Stimulated activated CD4-positive, alpha-beta T cell treated with anti-CD3 and anti-CD28 coated beads, Interleukin-12 subunit alpha, Interleukin-12 subunit beta, amount 100 ng/mL, for 48 hours (primary cell): Measurements from ENCODE around the gene MAGI3.
"Not testable (repeated sequence)": the region's sequence is repeated elsewhere in the genome, so short reads cannot be mapped to it uniquely, and the experiment has no call there.

Source experiments
- DNase-seq, 3 donors: peaks; one replicate each; pipeline ENCODE4 v3.0.0-alpha.2; 2020; ENCODE audit warnings: low read depth in 2 of 3, low spot score in 1 of 3

MAGI3 gene

DNA sequence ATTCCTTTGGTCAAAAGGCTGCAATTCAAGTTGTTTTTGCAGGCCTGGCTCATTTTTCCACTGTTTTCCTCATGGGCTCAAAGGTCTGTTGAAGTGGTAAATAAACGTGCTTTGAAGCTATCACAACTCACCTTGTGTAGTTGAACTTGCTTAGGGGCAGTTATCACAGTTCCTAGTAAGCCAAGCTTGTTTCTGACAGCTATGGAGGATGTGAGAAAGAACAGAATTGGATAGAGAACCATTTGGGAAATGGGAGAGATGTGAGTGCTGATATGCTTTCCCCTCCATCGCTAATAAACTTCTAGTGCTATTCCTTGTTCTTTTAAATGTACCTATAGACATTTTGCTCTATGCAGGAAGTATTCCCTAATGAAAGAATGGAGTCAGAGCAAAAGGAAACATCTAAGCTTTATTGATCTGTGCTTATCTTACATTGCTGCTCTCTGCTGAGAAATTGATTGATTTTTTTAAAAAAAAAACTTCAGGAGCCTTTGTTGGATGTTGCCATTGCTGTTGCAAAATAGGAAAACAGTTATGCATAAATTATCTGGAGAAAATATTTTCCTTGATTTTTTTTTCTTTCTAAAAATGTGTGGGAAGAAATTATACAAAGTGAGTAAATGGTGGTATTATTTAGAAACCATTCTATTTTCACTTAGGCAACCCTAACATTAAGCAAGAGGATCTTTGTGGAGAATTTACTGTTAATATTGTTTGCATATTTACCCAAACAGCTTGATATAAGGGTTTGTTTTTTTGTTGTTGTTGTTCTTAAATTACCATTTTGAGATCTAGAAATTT, 118.2 kb downstream of the MAGI3 start:
- DNase-seq, result no peak

DNA sequence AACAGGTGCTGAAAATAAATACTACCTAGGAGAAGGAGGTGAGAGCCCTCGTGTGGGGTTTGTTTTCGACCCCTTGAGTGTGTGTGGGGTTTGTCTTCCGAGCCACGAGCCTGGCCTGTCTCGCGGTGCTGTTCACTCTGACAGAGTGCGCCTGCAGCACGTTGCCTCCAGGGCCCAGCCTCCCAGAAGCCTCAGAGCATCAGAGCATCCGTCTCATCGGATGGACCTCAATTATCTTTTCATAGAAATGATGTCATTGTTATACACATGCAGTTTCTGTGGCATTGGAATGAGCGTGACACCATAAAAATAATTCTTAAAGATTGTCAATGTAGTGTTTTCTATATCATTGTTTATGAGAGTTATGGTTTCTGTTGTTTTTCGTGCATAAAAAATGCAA, 119.5 kb downstream of the MAGI3 start:
- not testable (repeated sequence) for DNase-seq

DNA sequence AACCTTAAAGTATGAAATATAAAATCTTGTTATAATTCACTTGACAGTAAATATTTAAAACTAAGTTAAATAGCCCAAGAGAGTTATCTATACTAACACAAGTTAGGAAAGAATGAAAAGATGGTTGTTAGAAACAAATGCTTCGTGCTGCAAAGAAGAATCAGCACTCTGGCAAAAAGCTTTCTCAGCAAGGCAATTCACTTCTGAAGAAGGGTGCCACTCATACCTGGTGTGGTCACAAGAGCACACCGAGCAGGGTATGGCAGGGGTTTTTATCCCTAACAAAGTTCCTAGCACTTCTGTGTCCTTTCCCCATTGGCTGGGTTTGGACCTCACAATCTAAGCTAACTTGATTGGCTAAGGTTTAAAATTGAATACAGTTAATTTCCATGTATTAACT, 121.0 kb downstream of the MAGI3 start:
- no peak for DNase-seq

DNA sequence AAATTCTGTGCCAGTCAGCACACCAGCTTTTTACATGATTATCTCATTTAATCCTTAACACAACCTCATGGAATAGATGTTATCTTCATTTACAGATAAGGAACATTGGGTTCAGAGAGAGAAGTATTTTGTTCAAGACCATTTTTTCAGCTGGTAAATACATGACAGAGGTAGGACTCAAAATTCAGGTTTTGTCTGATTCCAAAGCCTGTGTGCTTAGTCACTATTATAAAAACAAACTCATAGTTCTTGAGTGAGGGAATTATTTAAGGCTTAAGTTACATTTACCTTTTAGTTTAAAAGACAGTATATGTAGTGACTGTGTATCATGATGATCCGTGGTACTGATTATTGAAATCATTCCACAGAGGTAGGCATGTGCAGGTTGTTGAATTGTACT, 125.2 kb downstream of the MAGI3 start:
- DNase-seq, result no peak

DNA sequence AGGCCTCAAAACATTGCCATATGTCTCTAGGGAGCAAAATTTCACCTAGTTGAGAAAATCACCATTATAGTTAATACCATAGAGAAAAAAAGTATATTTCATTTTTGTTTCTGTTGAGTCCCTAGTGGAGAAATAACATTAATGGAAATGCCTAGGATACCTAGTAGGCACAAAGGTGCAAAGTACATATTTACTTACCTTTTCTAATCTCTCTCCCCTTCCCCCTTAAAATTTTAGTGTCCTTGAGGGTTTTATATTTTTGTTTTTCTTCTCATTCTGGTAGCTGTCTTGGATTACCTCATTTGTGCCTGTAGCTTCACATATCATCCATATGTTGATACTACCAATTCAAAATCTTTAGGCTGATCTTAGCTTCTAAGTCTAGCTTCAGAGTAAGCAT, 127.0 kb downstream of the MAGI3 start:
- no peak for DNase-seq

DNA sequence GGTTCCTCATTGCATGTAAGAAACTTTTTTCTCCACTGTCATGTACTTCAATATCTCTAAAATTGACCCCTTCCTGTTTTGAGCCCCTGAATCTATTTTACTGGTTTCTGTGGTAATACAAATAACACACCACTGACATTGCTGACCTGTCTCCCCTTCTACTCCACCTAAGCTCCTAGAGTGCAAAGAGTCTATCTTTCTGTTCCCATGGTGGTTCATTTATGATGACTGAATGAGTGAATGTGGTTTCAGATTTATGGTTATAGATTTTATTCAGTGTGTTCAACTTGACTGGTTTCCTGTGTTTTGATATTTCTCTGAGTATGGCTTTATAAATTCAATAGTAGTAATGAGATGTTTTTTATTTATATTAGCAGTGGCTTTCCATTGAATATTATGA, 127.7 kb downstream of the MAGI3 start:
- no peak for DNase-seq

DNA sequence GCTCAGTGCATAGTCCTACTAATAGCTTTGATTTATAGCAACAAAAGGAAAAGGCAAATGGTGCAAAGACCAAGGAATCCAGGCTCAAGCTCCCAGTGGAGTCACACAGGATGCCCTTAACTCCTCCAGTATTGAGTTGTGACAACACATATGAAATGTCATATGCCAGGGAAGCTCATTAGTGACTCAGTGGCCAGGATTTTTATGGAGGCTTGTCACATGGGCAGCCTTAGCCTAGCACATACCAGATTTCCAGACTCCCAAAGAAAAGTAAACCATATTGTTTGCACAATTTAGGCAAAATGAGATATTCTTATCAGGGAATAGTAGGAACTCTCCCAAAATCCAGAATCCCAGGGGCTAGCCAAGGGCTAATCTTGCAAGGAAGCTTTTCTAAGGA, 129.2 kb downstream of the MAGI3 start:
- DNase-seq, result no peak

DNA sequence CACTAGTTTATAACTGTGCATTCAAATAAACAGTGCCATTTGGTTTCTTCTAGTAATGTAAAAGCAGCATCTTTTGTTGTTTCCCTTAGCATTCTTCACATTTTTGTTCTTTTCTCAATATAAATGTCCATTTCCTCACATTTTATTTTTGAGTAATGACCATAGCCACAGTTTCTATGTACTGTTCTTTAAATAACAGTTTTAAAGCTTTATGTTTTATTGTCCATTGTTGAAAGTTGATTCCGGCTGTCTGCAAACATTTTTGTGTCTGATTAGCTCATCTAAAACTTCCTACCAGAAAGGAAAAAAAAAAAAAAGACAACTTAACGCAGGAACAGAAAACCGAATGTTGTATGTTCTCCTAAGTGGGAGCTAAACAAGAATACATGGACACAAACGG, 139.7 kb downstream of the MAGI3 start:
- no peak for DNase-seq

DNA sequence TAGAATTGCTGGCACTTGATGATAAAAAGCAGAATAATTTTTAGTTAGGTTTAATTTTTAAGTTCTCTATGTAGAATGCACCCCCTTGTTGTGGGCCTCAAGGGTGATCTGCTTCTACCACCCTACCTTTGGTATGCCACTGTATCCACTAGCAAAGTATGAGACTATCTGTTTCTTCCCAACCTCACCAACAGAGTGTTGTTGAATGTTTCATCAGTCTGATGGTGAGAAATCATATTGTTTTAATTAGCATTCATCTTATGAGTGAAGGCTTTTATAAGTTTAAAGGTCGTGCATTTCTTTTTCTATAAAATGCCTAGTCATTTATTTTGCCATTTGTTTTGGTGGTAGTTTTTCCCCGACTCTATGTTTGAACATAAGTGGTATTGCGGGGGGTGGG, 141.0 kb downstream of the MAGI3 start:
- DNase-seq, result no peak

DNA sequence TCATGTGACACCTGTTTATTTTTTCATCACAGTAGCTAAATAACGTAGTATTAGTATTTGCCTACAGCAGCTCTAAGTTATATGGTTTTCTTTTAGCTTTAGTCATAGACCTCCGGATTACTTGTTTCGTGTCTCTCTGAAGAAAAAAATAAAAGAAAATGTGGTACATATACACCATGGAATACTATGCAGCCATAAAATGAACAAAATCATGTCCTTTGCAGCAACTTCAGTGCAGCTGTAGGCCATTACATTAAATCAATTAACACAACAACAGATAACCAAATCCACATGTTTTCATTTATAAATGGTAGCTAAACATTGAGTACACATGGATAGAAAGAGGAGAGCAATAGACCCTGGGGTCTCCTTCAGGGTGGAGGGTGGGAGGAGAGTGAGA, 142.7 kb downstream of the MAGI3 start:
- no peak for DNase-seq

DNA sequence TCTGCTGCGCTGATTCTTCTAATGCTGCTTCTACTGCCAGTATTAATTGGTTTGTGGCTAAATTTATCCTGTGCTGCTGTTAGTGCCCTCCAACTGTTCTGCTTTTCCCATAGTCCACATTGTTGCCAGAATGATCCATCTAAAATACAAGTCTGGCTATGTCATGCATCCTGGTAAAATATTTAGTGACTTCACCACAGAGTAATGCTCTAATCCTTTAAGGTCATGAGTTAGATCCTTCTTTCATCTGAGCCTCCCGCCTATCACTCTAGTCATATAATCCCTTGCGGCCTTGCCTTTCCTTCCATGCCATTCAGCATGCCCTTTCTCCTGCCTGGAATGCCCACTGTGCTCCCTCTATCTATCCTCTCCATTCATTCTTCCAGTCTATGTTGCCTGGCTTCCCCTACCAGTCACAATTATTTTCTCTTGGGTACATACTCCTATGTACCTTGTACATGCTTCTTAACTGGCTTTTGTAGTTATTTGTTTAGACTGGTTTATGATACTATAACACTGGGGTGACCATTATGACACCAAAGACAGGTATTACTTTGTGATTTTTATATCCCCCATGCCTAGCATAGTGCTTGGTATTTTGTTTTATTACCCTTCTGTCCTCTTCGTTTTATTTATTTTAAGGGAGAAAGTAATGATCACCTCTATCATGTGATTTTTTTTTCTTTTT, 144.0 kb downstream of the MAGI3 start:
- no peak for DNase-seq

DNA sequence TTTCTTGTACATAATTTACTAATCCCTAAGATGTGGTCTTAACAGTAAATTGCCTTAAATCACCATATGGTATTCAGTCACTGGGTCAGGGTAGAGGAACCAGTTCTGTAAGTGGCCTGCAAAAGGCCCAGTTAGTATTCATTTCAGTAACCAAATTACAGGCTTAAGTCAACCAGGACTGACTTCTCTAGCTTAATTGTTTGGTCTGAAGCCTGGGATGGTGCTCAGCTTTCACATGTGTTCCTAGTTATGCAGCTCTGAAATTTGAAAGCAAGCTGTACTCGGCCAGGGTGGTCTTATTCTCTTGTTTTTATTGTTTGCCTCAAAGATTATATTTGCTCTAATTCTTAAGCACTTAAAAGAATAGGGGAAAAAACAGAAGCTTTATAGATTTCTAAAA, 144.6 kb downstream of the MAGI3 start:
- no peak for DNase-seq

DNA sequence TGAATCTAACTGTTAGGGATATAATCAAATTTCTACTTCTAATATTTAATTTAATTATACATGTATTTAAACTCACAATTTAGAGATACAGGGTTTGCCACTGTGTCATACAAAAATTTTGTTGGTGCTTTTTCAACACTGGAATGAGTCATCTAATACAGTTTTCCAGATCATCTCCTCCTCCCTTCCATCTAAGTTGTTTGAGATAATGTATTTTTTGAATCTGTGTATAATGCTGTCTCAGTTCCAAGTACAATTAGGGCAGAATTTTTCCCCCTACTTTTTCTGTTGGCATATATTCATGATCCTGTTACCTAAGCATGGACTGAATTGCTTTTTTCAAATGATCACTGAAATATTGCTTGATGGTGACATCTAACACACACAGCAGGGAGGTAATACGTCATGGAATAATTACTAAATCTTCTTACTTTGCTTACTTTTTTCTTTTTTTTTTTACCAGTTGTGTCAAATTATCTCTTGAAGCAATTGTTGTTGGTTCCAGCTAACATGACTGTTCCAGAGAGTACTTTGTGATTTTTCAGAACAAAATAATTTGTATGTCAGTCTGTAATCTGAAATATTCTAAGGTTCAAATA, 146.0 kb downstream of the MAGI3 start:
- no peak for DNase-seq

DNA sequence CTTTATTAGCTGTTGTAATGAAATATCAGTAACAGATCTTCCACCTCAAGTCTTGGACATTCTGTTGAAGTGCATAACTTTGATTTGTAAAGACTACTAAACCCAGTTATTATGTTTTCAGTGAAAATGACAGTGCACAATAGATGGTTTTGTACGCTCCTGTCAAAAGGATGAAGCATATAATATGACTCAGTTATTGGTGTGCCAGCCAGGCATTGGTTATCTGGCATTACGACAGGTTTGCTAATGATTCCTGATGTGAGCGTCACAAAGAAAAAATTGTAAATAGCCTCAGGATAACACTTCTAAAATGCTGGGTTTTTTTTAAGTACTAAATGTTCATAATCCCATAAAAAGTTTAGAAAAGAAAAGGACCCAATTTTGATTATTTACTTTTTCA, 147.9 kb downstream of the MAGI3 start:
- DNase-seq, result no peak

DNA sequence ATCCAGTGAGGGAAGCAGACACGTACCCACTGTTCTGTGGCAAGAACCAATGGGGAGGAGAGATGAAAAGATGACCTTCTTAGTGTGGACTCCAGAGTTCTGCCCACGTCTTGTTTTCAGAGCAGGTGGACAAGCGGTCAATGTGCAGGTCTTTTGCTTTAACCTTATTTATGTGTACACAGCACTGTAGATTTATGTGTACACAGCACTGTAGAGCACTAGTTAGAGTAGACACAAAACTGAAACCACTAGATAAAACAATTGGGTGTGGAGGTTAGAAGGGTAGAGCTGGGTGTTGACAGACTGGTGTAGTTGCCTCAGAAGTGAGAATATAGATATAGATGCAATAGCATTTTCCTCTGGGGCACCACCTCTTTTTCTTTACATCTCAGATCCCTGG, 150.0 kb downstream of the MAGI3 start:
- no peak for DNase-seq

DNA sequence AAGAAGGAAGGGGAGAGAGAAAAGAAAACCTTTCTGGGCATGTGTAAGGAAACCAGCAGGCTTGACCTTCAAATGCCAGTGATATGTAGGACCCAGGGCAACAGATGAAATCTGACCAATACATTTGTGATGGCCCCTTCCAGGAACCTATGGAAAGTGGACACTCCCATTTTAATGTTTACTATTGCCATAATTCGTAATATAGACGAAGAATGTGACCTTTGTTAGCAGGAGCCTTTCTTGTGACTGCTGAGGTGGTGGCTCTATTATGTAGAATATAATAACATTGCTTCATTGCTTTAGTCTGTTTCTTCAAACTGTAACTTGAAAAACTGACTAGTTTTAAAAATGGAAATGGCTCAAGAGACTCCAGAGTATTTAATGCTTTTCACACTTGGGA, 150.8 kb downstream of the MAGI3 start:
- DNase-seq, result no peak

DNA sequence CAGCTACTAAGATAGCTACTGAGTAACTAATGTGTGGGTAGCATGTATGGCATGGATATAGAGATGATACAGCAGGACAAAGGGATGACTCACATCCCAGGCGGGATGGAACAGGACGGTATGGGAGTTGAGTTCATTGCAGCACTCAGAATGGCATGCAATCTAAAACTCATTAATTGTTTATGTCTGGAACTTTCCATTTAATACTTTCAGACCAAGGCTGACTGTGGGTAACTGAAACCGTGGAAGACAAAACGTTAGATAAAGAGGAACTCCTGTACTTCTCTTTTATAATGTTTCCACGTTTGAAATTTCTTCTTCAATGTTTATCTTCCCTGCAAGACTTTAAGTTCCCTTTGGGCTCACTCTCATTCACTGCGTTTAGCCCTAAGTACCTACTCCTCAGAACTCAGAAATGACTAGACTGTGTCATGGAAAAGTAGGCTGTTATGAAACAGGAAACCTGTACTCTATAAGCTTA, 151.9 kb downstream of the MAGI3 start:
- no peak for DNase-seq

DNA sequence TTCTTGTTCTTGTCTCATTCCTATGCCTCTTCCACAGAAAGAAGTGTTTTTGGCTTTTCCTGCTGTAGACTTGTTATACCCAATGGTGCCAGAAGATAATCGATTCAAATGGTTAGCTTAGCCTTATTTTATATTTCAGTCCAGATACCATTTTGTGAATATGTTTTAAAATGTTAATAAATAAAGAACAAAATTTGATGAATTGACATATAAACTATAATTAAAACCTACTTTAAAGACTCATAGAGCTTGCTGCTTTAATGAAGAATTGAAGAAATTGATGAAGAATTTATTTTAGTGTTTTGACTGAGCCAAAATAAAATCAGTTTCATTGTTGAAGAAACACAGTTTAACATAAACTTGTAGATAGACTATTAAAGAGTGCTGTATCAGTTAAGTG, 152.8 kb downstream of the MAGI3 start:
- no peak for DNase-seq

DNA sequence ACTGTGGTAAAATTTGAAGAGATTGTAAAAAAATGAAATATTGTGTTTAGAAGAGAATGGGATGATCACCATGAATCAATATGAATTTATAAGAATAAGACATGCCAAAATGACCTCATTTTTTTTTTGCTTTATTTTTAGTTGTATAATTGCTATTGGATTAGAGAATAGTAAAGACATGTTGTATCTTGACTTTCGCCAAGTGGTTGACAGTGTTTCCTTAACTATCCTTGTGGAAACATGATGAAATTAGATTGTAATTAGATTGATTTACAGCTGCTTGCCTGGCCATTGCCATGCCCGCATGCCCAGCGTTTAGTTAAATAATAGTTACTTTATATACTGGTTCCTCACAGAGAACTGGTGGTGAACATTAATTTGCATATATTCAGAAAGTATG, 154.9 kb downstream of the MAGI3 start:
- DNase-seq, result no peak

DNA sequence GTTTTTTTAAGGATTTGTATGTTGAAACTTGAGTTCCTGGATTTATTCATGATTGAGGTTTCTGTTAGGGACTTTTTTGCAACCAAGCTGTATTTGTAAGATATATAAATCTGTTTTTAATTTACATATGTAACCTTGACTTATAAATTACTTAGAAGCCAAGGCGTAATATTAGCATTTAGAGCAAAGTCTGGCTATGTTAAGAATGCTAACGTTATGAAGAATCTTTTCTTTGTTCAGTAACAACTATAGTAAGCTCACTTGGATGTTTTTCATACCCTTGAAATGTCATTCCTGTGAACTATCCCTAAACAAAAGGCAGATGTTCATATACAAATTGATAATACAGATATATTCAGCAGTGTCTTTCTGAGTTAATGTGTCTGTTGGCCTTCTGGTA, 155.3 kb downstream of the MAGI3 start:
- DNase-seq, result no peak

DNA sequence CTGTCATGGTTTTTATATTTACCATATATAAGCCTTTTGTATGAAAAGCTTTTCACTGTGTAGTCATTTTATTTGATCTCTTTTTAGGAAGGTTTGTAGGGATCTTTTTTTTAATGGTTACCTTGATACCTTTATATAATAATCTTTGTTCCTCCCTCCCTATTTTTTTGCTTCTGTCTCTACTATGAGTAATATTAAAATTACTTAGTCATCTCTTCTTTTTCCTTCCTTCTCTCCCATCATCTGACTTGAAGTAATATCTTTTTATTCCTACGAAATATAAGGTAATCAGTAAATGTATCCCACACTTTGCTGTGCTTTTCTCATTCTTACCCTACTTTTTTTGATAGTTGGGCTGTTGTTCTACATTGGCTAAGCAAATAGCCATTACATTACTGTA, 161.4 kb downstream of the MAGI3 start:
- DNase-seq, result no peak

DNA sequence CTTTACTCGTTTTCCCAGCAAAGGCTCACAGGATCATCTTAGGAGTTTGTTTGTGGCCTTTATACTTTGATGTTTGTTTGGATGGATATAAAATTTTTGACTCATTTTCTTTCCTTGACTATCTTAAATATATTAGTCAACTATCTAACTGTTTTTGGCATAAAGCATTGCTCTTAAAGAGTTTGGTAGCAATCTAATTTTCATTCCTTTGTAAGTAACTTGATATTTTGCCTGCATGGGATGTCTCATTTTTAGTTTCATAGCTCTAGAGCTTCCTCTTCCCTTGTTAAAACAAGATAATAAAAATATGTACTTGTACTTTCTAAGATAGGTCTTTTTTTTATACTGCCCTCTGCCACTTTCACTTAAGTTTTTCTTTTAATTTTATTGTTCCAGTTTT, 161.9 kb downstream of the MAGI3 start:
- DNase-seq, result no peak
